MCF 10A (cell line): Measurements from ENCODE around the gene EVC2. TPM values are rescaled to one million over a fixed set of nuclear protein-coding genes. Genes with fewer than 3 reads are reported as not detected.

Experiments
- BruUV-seq: library from RNA; stranded (reverse); fragments of 400-500 nt; replicated peaks from 2 replicates; lab custom pipeline; 2021; lab: Mats Ljungman, UMichigan
- CTCF ChIA-PET: fragments of 300-600 bp; sonication (Branson Sonifier 250); formaldehyde crosslinking; extraction: SDS; loops from one replicate; lab custom pipeline; 2021; ENCODE audit warnings: antibody characterized with exemption, inconsistent platforms; lab: Yijun Ruan, JAX
- POLR2A ChIA-PET: fragments of 300-600, 350-650 bp; sonication (Branson Sonifier 250); formaldehyde crosslinking; extraction: SDS; loops from one replicate; lab custom pipeline; 2020; ENCODE audit warnings: antibody characterized with exemption, inconsistent platforms; lab: Yijun Ruan, JAX
- DNase-seq: peaks from one replicate; pipeline ENCODE4 v3.0.0-alpha.2; 2018; ENCODE audit not compliant: unreplicated experiment
- H3K27ac Mint-ChIP-seq: one replicate; pipeline ENCODE4 v1.8.0; 2022; ENCODE audit warnings: mild to moderate bottlenecking, low read depth, mixed read lengths; ENCODE audit not compliant: unreplicated experiment
- H3K27me3 Mint-ChIP-seq: one replicate; pipeline ENCODE4 v1.8.0; 2022; ENCODE audit warnings: mixed read lengths; ENCODE audit not compliant: insufficient read depth, unreplicated experiment
- H3K36me3 Mint-ChIP-seq: one replicate; pipeline ENCODE4 v1.8.0; 2022; ENCODE audit warnings: mild to moderate bottlenecking, moderate library complexity, mixed read lengths; ENCODE audit not compliant: insufficient read depth, unreplicated experiment
- H3K4me1 Mint-ChIP-seq: one replicate; pipeline ENCODE4 v1.8.0; 2022; ENCODE audit warnings: mixed read lengths; ENCODE audit not compliant: insufficient read depth, unreplicated experiment
- H3K4me3 Mint-ChIP-seq: one replicate; pipeline ENCODE4 v1.8.0; 2022; ENCODE audit warnings: mild to moderate bottlenecking, moderate library complexity, mixed read lengths; ENCODE audit not compliant: unreplicated experiment
- H3K9me3 Mint-ChIP-seq: one replicate; pipeline ENCODE4 v1.8.0; 2022; ENCODE audit warnings: mixed read lengths; ENCODE audit not compliant: unreplicated experiment
- intact Hi-C: fragments of 100-400 bp; cut with micrococcal nuclease; formaldehyde crosslinking; loops from 2 replicates; pipeline ENCODE4 v1.14.1; 2022
- total RNA-seq: library from RNA; stranded (reverse); gene quantifications from 2 replicates; pipeline ENCODE4 v1.2.3, GENCODE V29; 2022
- TF ChIP-seq, protein P1 (sequence below): fragments of 200-600 bp; IDR thresholded peaks from one replicate; pipeline ENCODE4 v1.8.0; 2022; ENCODE audit warnings: antibody characterized with exemption, mild to moderate bottlenecking; ENCODE audit not compliant: unreplicated experiment

EVC2 gene
- total RNA-seq, 1 experiment from 2014 or later, result 5.5 TPM

DNA sequence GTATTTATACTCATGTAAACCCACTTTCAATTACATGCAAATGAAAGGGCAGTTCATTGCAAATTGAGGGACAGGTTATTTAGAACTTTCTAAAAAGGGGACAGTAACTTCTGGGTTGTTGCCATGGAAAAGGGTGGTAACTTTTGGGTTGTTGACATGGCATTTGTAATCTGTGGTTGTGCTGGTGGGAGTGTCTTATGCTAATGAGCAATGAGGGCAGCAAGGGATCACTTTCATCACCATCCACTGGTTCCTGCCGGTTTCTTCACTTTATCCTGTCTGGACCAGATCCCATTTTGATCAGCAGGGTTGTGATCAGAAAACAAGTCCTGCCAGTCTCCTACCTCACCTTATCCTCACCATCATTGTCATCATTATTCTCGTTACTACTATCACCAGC is 34.6 kb upstream of the EVC2 start:
- no TSS peak for BruUV-seq

DNA sequence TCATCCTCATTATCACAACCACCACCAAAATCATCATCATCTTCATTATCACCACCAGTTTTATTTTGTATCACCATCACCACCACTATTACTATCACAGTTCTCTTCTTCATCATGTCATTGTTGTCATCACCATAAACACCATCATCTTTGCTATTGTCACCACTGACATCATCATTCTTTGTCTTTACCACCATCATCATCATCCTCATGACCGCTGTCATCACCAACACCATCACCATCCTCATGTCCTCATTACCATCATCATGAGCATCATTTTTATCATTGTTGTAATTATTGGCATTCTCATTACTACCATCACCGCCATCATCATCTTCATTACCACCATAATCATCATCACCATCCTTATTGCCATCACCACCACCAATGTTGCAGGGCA is 34.0 kb upstream of the EVC2 start:
- H3K4me3 Mint-ChIP-seq, result no peak overlapping the region
- POLR2A ChIA-PET, result no interaction called here

More for the DNA sequence above, 34.6 kb upstream of the EVC2 start:
- no peaks in the 10 kb centered on the region for H3K4me1 Mint-ChIP-seq
- intact Hi-C loops, result no loop called here
- no peaks in the 10 kb centered on the region for H3K9me3 Mint-ChIP-seq
- TF ChIP-seq, protein P1, sequence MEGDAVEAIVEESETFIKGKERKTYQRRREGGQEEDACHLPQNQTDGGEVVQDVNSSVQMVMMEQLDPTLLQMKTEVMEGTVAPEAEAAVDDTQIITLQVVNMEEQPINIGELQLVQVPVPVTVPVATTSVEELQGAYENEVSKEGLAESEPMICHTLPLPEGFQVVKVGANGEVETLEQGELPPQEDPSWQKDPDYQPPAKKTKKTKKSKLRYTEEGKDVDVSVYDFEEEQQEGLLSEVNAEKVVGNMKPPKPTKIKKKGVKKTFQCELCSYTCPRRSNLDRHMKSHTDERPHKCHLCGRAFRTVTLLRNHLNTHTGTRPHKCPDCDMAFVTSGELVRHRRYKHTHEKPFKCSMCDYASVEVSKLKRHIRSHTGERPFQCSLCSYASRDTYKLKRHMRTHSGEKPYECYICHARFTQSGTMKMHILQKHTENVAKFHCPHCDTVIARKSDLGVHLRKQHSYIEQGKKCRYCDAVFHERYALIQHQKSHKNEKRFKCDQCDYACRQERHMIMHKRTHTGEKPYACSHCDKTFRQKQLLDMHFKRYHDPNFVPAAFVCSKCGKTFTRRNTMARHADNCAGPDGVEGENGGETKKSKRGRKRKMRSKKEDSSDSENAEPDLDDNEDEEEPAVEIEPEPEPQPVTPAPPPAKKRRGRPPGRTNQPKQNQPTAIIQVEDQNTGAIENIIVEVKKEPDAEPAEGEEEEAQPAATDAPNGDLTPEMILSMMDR, result no peak
- H3K27me3 Mint-ChIP-seq, result no peaks in the 10 kb centered on the region
- H3K27ac Mint-ChIP-seq, result no peak overlapping the region
- no peak for DNase-seq
- ChIA-PET CTCF (no interaction called here), POLR2A (interaction anchor here (1.0 kb wide), 1 partner anchor 14 kb away, joined by 3 read pairs; no protein-coding TSS in a partner anchor)
- H3K4me3 Mint-ChIP-seq, result no peak overlapping the region
- H3K36me3 Mint-ChIP-seq, result peaks cover 26% of the 10 kb centered on the region

DNA sequence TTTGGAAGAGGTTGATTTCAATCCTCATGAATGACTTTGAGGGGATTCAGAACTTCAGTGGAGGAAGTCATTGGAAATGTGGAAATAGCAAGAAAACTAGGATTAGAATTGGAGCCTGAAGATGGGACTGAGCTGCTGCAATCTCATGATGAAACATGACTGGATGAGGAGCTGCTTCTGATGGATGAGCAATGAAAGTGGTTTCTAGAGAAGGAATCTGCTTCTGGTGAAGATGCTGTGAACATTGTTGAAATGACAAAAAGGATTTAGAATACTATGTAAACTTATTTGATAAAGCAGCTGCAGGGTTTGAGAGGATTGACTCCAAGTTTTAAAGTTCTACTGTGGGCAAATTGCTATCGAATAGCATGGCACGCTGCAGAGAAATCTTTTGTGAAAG is 29.7 kb upstream of the EVC2 start:
- Mint-ChIP-seq H3K27me3 (no peaks in the 10 kb centered on the region), H3K9me3 (no peaks in the 10 kb centered on the region), H3K27ac (peak overlapping the region; percentile 27), H3K4me1 (no peaks in the 10 kb centered on the region), H3K4me3 (no peak overlapping the region), H3K36me3 (peaks cover 44% of the 10 kb centered on the region)
- intact Hi-C loops, result no loop called here
- TF ChIP-seq, protein P1, result no peak
- CTCF ChIA-PET, result interaction anchor here (0.5 to 1.0 kb wide), 3 partner anchors 17 to 582 kb away, joined by 3 to 4 read pairs (median 3); no protein-coding TSS in a partner anchor
- POLR2A ChIA-PET, result no interaction called here
- no peak for DNase-seq
- BruUV-seq, result no TSS peak

More for the DNA sequence above, 34.0 kb upstream of the EVC2 start:
- Mint-ChIP-seq H3K36me3 (peaks cover 31% of the 10 kb centered on the region), H3K4me1 (no peaks in the 10 kb centered on the region), H3K27ac (no peak overlapping the region), H3K27me3 (no peaks in the 10 kb centered on the region), H3K9me3 (no peaks in the 10 kb centered on the region)
- intact Hi-C loops, result no loop called here
- BruUV-seq, result no TSS peak
- CTCF ChIA-PET, result interaction anchor here (0.5 to 0.7 kb wide), 2 partner anchors 28 to 1559 kb away, joined by 4 read pairs; no protein-coding TSS in a partner anchor
- DNase-seq, result no peak
- TF ChIP-seq, protein P1, result no peak

DNA sequence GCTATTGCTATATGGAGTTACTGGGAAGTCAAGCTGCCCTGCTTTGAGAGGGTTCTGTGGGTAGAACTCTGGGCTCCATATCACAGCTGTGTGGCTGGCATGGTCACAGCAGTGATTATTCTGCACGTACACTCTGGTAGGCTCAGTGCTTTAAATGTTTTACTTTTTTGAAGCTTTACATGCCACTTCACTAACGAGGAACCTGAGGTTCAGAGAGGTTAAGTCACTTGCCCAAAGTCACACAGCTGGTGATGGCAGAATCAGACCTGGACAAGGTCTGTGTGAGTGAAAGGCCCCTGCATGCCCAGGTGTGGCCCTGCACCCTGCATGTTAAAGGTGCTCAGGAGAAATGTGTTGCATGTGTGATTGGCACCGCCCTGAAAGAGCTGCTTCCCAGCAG is 27.1 kb upstream of the EVC2 start:
- H3K36me3 Mint-ChIP-seq, result peaks cover 60% of the 10 kb centered on the region
- DNase-seq, result no peak
- intact Hi-C loops, result no loop called here
- no peaks in the 10 kb centered on the region for H3K4me1 Mint-ChIP-seq
- no peaks in the 10 kb centered on the region for H3K9me3 Mint-ChIP-seq
- TF ChIP-seq, protein P1, result no peak
- ChIA-PET POLR2A (no interaction called here), CTCF (interaction anchor here (1.1 kb wide), 1 partner anchor 9 kb away, joined by 3 read pairs; no protein-coding TSS in a partner anchor)
- H3K27ac Mint-ChIP-seq, result no peak overlapping the region
- BruUV-seq, result no TSS peak
- no peaks in the 10 kb centered on the region for H3K27me3 Mint-ChIP-seq
- H3K4me3 Mint-ChIP-seq, result no peak overlapping the region
